Cerebellar cortex (tissue), 1 donor: ENCODE results near the gene FAM200A.
A peak's percentile ranks its signal among the peaks of the same experiment; 100 is the strongest.
"Not testable (repeated sequence)": the region's sequence is repeated elsewhere in the genome, so short reads cannot be mapped to it uniquely, and the experiment has no call there.

Experiments
- DNase-seq: peaks from one replicate; pipeline ENCODE4 v3.0.0-alpha.2; 2015; ENCODE audit warnings: low spot score

FAM200A gene

GRCh38 chr7:99551767-99552463, at the start of gene FAM200A:
Gene FAM200A, minus strand, starts transcription at chr7:99552114. Its CDS starts 3,707 bp downstream, at chr7:99548407.
- peak; percentile 96 for DNase-seq

- no peak for DNase-seq
These were observed 47.9 kb upstream of the FAM200A start for GRCh38 chr7:99599836-99600235.

- DNase-seq, result no peak
These were observed 46.0 kb upstream of the FAM200A start, which contains the start of gene TMEM225B for GRCh38 chr7:99597762-99598501. Gene TMEM225B, plus strand, starts transcription at chr7:99598267. Its CDS starts 6,122 bp downstream, at chr7:99604389.

GRCh38 chr7:99596408-99596955, 44.6 kb upstream of the FAM200A start:
- DNase-seq, result no peak

GRCh38 chr7:99594948-99595745, 43.2 kb upstream of the FAM200A start:
- DNase-seq, result no peak

GRCh38 chr7:99588868-99589267, 37.0 kb upstream of the FAM200A start:
- no peak for DNase-seq

GRCh38 chr7:99580778-99581332, 28.9 kb upstream of the FAM200A start:
- DNase-seq, result not testable (repeated sequence)

- peak; percentile 72 for DNase-seq
These were observed 28.3 kb upstream of the FAM200A start for GRCh38 chr7:99579956-99580777.

GRCh38 chr7:99579281-99579955, 27.5 kb upstream of the FAM200A start:
- peak; percentile 28 for DNase-seq

- no peak for DNase-seq
These were observed 24.3 kb upstream of the FAM200A start for GRCh38 chr7:99576251-99576650.

GRCh38 chr7:99573257-99573656, 21.3 kb upstream of the FAM200A start:
- no peak for DNase-seq

- no peak for DNase-seq
These were observed 19.9 kb upstream of the FAM200A start for GRCh38 chr7:99571768-99572167.

- DNase-seq, result not testable (repeated sequence)
These were observed 16.9 kb upstream of the FAM200A start for GRCh38 chr7:99568770-99569169.

GRCh38 chr7:99563650-99564049, 11.7 kb upstream of the FAM200A start:
- DNase-seq, result no peak

- no peak for DNase-seq
These were observed 10.9 kb upstream of the FAM200A start for GRCh38 chr7:99562832-99563231.

GRCh38 chr7:99562114-99562784, 10.3 kb upstream of the FAM200A start:
- DNase-seq, result no peak

- DNase-seq, result no peak
These were observed 9.8 kb upstream of the FAM200A start for GRCh38 chr7:99561737-99562051.

GRCh38 chr7:99560834-99561736, 9.2 kb upstream of the FAM200A start:
- DNase-seq, result no peak
